GM19397 (cell line): Measurements from ENCODE around the gene TACO1.
A peak's percentile ranks its signal among the peaks of the same experiment; 100 is the strongest.

Experiments
- ATAC-seq: cut with Tn5 transposase; IDR thresholded peaks from one replicate; pipeline ENCODE4 v1.9.1; 2021; ENCODE audit warnings: mild to moderate bottlenecking, moderate library complexity; ENCODE audit not compliant: unreplicated experiment

TACO1 gene

GRCh38 chr17:63635787-63636186 is 35.1 kb downstream of the TACO1 start:
- no peak for ATAC-seq

- no peak for ATAC-seq
Measured at GRCh38 chr17:63639125-63639524, 38.4 kb downstream of the TACO1 start.

- no peak for ATAC-seq
Measured at GRCh38 chr17:63640038-63640437, 39.3 kb downstream of the TACO1 start.

DNA sequence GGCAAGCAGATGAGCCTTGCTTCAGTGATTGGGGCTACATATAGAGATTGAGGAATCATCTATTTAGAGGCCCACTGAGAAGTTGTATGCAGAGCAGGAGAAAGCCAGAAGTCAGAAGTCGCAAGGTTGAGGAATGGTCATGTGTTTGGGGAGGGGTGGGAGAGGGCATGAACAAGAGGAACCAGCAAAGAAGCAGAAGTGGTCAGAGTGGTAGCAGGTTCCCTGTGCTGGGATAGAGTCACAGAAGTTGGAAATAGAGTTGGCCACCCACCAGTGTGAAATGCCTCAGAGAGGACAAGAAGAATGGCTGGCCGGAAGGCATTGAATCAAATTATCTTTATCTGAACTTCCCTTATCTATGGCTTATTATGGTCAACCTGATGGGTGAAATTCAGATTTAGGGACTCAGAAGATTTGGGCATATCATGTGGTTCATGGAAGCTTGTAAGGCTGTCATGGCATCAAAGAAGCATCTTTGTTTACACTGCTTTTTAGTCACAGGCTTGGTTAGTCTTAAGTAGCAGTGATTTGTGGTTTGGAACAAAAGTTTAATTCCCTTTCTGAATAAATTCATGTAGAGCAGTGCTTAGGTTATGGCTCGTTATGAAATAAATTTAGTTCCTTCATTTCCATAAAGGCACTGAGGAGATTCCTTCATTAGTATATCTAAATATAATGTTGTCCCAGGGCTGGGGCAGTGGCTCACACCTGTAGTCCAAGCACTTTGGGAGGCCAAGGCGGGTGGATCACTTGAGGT is 41.2 kb downstream of the TACO1 start:
- ATAC-seq = no peak

- ATAC-seq = no peak
Measured at GRCh38 chr17:63644846-63645245, 44.2 kb downstream of the TACO1 start.

DNA sequence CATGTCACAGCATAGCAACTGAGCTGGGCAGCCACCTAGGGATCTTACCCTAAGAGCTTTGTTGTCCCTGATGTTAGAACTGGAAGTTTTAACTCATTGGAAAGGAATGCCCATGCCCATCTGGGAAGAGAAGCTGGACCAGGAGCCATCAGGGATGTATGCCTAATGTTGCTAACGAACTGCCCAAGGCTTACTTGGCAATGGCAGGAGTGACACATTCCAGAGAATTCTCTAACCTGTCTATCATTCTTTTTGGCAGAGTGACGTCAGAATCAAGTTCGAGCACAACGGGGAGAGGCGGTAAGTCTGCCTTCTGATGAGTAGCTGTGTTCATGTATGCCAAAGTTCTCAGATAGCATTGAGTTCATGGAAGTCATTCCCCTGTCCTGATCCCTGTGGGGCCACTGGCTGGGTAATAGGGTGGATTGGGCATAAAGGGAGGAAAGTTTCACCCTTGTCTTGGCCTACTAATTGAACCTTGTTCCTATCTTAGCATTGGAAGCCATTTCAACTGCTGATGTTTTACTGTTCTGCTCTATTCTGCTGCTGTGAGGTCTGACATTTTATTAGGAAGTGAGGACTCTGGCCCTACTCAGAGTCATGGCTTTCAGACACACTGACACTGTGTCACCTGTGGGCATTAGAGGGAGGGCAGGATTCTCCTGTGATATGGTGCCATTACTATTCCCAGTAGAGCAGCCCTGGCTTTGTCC is 45.2 kb downstream of the TACO1 start:
- ATAC-seq = peak; percentile 54

DNA sequence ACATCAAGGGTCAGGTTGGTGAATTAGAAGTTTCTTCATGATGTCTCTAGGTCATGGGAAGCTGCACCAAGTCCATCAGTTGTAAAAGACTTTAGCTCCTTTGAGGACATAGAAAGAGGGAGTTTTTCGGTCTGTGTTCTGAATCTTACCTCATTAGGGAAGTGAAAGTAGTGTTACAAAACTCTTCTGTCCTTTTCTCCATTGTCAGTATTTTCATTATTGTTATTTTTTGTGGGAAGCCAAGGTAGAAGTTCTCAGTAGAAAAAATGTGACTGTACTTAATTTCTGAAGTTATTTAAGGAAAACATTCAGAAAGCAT is 45.8 kb downstream of the TACO1 start:
- ATAC-seq = peak; percentile 80

- ATAC-seq = peak; percentile 10
Measured at GRCh38 chr17:63647065-63647725, 46.5 kb downstream of the TACO1 start.

GRCh38 chr17:63647936-63648335 is 47.2 kb downstream of the TACO1 start:
- no peak for ATAC-seq

- no peak for ATAC-seq
Measured at GRCh38 chr17:63649813-63650212, 49.1 kb downstream of the TACO1 start.

DNA sequence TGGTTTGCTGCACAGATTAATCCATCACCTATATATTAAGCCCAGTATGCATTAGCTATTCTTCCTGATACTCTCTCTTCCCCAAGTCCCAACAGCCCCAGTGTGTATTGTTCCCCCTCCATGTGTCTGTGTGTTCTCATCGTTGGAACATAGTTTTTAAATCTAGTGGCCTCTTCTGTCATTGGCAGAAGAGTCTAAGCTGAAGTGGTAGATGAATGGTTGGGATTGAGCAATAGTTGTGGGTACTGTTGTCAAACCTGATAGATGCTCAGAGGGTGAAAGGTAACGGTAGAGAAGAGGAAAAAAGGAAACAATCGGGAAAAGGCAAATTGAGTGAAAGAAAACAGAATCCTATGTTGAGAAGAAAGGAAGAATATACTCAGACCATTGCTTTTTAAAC is 51.4 kb downstream of the TACO1 start:
- no peak for ATAC-seq

GRCh38 chr17:63653050-63653449 is 52.4 kb downstream of the TACO1 start:
- ATAC-seq = no peak

GRCh38 chr17:63657786-63658185 is 57.1 kb downstream of the TACO1 start:
- no peak for ATAC-seq
